HS-27A (cell line): Measurements from ENCODE around the gene HUS1B.
"Not testable (repeated sequence)": the region's sequence is repeated elsewhere in the genome, so short reads cannot be mapped to it uniquely, and the experiment has no call there.

Experiments
- DNase-seq: peaks from one replicate; pipeline ENCODE4 v3.0.0-alpha.2; 2012; ENCODE audit warnings: low read depth, missing footprints

HUS1B gene

GRCh38 chr6:656460-657252 lies at the start of gene HUS1B:
TSS of gene HUS1B (minus strand) at chr6:657100. CDS start at chr6:656944, 156 bp downstream.
- DNase-seq: no peak

- DNase-seq: no peak
Measured at GRCh38 chr6:706146-706545, 49.2 kb upstream of the HUS1B start.

- no peak for DNase-seq
Measured at GRCh38 chr6:705047-705446, 48.1 kb upstream of the HUS1B start.

- no peak for DNase-seq
Measured at GRCh38 chr6:704046-704445, 47.1 kb upstream of the HUS1B start.

- DNase-seq: no peak
Measured at GRCh38 chr6:703552-703951, 46.7 kb upstream of the HUS1B start.

- DNase-seq: no peak
Measured at GRCh38 chr6:701700-702479, 45.0 kb upstream of the HUS1B start.

GRCh38 chr6:701215-701614 lies 44.3 kb upstream of the HUS1B start:
- DNase-seq: no peak

GRCh38 chr6:700490-700889 lies 43.6 kb upstream of the HUS1B start:
- DNase-seq: no peak

GRCh38 chr6:699319-699718 lies 42.4 kb upstream of the HUS1B start:
- DNase-seq: no peak

- DNase-seq: not testable (repeated sequence)
Measured at GRCh38 chr6:694431-695126, 37.7 kb upstream of the HUS1B start.

GRCh38 chr6:693723-694009 lies 36.8 kb upstream of the HUS1B start:
- no peak for DNase-seq

- no peak for DNase-seq
Measured at GRCh38 chr6:692858-693722, 36.2 kb upstream of the HUS1B start, which contains the start of gene EXOC2. TSS of gene EXOC2 (minus strand) at chr6:693139. CDS start at chr6:637818, 55,321 bp downstream.

GRCh38 chr6:692356-692851 lies 35.5 kb upstream of the HUS1B start:
- no peak for DNase-seq

GRCh38 chr6:689223-689622 lies 32.3 kb upstream of the HUS1B start:
- no peak for DNase-seq

GRCh38 chr6:686497-686896 lies 29.6 kb upstream of the HUS1B start:
- DNase-seq: no peak

GRCh38 chr6:684831-685636 lies 28.1 kb upstream of the HUS1B start:
- DNase-seq: no peak

- no peak for DNase-seq
Measured at GRCh38 chr6:683742-684440, 27.0 kb upstream of the HUS1B start.

- no peak for DNase-seq
Measured at GRCh38 chr6:680666-681340, 23.9 kb upstream of the HUS1B start.

GRCh38 chr6:680251-680650 lies 23.4 kb upstream of the HUS1B start:
- no peak for DNase-seq

GRCh38 chr6:679282-679681 lies 22.4 kb upstream of the HUS1B start:
- no peak for DNase-seq
